Activated gamma-delta T cell treated with Interleukin-2 at 50 U/mL for 16 hours (primary cell): ENCODE results near the gene NKX2-1.

Source experiments
- DNase-seq: peaks from one replicate; pipeline ENCODE4 v3.0.0-alpha.2; 2020

NKX2-1 gene

DNA sequence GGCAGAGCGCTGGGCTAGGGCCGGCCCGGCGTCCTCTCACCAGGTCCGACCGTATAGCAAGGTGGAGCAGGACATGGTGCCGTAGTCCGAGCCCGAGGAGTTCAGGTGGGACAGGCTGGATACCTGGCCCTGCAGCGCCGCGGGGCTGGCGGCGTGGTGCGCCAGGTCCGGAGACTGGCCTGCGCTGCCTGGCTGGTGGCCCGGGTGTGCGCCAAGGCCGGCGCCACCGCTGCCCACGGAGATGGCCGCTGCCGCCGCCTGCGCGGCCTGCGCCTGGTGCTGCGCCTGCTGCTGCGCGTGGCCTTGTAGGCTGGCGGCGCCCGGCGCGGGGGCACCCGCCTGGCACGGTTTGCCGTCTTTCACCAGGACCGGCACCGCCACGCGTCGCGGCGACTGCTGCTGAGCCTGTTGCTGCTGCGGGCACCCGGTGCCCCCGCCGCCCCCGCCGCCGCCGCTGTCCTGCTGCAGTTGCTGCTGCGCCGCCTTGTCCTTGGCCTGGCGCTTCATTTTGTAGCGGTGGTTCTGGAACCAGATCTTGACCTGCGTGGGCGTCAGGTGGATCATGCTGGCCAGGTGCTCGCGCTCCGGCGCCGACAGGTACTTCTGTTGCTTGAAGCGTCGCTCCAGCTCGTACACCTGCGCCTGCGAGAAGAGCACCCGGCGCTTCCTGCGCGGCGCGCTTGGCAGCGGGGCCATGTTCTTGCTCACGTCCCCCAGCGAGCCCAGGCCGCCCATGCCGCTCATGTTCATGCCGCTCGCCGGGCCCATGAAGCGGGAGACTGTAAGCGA, 2.6 kb downstream of the NKX2-1 start:
- DNase-seq: no peak

DNA sequence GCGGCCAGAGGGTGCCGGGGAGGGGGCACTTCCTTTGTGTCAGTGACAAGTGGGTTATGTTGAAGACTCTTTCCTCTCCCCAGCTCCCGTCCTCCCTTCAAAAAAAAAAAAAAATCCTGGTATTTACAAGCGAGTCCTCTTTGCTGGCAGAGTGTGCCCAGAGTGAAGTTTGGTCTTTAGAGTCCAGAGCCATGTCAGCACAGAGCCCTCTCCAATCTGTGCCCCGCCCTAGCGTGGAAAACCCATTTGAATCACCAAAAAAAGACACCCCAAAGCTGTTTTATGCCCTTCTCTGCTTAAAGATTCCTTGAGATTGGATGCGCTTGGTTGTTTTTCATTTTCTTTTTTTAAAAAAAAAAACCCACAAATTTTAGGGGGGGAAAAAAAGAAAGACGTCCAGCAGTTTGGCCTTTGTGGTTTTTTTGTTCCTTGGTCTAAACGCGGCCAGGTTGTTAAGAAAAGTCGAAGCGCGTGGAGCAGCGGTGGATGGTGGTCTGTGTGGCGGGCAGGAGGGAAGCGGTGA, 3.3 kb downstream of the NKX2-1 start:
- DNase-seq: no peak

DNA sequence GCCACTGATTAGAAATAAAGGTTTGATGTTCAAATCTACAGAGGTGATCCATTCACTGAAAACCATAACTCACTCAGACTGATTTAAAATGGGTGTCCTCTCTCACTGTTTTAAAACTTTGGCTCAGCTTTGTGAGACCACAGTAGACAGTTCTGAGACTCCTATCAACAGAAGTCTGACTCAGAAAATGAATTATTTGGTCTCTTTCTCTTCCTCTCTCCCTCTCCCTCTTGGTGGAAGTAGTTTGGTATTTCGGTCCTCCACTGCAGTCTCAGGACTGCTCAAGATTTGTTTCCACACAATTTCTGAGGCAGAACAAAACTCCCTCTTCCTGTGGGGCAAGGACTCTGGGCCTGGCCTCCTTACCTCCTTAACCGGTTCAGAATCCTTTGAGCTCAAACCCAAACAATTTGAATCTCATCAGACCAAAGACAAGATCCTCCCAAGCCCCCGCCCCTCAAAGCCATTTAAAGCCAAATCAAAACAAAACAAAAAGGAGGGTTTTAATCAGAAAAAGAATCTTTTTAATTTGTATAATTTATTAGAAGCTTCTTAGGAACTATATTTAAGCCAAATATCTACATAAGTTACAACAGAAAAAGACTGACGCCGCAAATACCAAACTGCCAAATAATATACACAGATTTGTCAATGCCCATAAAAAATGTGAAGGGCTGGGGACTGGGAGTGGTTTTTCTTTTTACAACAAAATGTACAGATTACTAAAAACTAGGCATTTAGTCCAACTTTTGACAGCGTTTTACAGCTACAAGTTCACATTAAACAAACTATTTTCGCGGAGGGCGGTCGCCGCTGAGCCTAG, 3.9 kb downstream of the NKX2-1 start:
- no peak for DNase-seq

DNA sequence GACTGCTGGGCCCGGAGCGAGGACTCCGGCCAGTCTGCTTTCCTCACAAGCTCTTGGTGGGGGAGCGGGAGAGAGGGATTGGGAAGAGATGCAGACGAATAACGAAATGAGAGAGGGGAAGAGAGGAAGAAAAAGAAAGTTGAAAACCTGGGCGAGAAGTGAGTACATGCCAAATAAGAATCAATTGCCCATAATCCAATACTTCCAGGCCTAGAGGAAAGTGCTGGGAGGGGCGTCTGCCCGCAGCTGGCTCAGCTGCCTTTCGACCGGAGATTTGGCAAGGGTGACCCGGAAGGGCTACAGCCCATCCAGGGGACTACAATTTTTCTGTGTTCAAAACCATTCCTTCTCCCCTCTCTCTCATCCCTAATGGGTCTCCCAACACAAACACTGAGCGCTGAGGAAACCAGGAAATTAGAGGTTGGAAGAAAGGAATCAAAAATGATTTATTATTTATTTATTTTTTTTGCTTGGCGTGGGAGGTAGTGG, 4.9 kb downstream of the NKX2-1 start:
- DNase-seq: no peak

DNA sequence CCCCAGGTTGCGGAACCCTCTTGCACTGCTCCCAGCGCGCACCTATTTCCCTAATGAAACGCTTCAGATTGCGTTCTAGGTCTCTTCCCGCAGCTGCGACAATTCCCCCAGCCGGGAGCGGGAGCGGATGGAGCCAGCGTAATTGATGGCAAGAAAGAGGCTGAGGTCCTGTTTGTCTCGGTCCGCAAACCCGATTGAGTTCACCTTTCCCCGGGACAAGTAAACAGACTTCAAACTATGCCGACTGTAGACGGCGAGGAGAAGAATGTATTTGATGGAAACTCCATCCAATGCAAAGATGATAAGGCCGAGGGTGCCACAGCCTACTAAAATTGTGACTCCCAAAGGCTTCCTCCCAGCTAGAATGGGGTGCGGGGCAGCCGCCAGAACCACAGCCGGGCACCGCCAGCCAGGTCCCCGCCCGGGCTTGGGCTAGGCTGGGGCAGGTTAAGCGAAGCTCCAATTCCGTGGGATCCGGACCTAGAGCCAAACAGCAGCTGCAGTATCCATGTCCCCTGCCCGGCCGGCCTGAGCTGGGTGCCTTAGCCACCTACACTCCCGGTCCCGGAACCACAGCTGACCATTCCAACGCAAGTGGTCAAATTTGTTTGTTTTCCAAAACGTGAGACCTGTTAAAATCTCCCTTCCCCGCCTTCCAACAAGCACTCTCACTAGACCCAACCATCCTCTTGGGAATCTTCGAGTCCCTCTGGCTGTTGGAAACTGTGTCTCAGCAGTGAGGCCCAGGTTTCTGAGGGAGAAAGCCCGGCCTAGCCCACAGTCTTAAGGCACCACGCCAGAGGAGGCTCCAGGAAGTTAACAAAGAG, 5.5 kb downstream of the NKX2-1 start:
- no peak for DNase-seq

DNA sequence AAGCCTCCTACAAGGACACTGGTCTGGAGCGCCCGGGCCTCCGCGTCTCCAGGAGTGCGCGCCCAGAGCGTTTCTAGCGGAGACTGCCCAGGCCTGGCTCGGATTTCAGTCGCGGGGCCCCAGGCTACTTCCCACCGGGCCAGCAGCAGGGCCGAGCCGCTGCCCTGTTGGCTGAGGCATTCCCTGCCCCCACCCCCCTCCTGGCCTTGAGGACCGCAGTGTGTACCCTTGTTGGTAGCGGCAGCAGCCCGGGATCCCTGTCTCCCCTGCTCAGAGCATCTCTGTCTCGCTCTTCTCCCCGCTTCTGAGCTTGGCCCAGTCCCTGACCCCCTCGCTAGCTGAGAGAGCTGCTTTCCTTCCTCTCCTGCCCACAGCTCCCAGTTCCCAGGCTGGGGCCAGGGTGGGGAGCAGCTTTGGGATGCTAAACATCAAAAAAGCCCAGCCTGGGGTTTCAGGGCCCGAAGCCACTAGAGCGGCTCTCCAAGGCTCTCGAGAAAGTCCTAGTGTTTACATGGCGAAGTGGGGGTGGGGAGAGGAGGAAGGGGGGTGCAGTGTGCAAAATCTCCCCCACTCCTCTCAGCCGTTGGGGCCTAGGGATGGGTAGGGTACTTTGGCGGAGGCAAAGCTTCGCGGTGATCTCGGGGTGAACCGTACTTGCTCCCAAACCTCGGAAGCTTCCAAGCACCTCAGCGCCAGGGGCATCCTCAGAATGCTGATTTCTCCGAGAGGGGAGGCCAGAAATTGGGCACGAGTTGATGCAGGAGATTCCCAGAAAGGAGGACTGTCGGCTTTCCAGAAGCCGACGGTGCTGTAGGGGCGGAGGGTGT, 6.4 kb downstream of the NKX2-1 start:
- DNase-seq: no peak

DNA sequence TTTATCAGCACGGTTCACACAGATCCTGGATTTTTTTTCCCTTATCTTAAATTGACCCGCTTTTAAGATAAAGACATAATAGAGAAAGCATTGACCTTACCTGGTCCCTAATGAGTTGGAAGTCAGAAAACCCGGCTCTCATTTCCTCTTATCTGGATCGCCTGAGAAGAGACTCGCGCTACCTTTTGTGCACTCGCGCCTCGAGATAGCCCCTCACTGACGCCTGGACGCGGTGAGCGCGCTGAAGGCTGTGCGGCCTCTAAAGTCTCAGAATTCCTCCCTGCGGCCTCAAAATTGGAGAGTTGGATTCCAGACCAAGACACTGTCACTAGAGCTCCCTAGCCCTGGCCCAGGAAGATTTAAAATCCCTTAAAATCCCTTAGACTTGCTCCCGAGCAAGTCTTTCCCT, 7.0 kb downstream of the NKX2-1 start:
- no peak for DNase-seq

DNA sequence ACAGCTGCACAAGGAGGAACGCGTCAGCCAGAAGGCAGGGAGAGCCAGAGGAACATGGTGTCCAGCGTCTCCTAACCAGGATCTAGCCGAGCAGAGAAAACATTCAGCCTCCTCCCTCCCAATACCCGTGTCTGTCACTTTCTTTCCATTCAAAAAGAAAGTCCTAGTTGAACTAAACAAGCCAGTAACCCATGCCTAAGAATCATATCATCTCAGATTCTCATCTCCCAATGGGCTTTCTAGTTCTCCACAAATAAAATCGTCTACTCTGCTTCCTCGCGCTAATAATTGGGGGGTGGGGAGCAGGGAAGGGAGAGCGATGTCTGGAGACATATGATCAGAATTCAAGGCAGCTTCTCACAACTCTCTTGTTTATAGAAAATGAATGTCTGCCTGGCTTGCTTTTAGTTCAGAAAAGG, 7.4 kb downstream of the NKX2-1 start:
- no peak for DNase-seq

DNA sequence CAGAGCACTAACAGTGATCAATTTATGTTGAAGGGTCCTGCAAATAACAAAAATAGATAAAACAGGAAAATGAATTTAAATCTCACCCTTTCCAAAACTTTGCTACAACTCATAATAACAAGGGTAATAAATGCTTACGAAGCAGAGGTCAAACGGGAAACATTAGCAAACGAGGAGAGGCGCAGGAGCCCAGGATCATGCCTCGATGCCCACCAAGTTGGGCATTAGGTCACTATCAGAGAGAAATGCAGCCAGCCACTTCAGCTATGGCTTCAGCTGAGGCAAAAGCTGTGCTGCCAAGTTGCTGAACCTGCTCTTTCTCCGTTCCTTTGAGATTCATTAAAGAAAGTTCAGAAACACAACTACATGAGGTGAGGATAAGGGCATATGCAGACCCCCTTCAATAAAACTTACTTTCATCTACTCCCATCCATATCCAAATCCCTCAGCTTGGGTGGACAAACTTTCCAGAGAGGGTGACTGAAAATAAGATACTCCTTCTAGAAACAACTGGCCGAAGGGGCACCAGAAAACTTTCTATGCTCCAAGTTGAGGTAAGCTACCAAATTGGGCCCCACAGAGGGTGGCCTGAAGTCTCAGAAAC, 7.9 kb downstream of the NKX2-1 start:
- DNase-seq: no peak

DNA sequence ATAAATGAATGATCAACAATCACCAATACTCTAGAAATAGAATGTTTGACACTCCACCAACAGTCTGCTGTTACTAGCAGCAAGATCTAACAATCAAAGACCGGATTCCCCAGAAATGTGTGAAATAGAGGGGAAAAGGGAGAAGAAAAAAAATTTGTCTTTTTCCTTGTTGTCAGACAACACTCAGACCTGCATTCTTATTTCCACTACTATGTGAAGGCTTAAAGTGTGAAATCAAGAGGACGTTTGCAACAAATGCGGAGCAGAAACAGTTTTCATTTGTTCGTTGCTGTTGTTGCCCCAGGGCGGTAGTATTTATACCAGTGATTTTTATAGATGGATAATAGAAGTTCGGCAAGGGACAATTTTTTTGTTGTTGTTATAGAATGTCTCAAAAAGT, 9.2 kb downstream of the NKX2-1 start:
- DNase-seq: no peak

DNA sequence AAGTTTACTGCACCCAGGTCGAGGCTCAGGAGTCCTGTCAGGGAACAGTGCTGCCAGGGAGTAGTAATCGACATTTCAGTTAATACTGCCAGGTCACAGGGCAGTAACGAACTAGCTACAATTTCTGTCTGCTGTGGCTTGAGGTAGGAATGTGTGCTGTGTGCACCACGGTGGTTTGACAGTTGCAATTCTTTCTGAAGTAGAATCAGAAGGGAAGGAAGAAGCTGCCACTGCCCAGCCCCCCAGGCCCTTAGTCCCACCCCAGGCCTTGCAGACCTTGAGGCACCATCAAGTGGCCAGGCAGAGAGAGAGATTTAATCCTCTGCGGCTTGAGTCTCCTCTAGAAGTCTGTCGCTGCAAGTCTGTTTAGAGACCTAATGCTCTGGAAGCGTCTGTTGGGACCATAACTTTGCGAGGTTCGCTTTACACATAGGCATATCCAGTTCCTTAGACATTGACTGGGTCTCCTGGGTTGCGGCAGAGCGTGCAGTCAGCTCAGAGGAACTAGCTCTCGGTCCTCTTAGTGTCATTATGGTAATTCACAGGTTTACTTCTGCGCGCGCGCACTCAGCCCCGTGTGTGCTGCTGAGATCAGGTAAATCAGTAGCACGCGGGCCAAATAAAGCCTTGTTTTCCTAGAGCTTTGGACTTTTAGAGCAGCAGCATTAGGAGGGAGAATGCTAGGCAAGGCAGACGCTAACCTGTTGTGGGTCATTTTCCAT, 9.8 kb downstream of the NKX2-1 start:
- no peak for DNase-seq

DNA sequence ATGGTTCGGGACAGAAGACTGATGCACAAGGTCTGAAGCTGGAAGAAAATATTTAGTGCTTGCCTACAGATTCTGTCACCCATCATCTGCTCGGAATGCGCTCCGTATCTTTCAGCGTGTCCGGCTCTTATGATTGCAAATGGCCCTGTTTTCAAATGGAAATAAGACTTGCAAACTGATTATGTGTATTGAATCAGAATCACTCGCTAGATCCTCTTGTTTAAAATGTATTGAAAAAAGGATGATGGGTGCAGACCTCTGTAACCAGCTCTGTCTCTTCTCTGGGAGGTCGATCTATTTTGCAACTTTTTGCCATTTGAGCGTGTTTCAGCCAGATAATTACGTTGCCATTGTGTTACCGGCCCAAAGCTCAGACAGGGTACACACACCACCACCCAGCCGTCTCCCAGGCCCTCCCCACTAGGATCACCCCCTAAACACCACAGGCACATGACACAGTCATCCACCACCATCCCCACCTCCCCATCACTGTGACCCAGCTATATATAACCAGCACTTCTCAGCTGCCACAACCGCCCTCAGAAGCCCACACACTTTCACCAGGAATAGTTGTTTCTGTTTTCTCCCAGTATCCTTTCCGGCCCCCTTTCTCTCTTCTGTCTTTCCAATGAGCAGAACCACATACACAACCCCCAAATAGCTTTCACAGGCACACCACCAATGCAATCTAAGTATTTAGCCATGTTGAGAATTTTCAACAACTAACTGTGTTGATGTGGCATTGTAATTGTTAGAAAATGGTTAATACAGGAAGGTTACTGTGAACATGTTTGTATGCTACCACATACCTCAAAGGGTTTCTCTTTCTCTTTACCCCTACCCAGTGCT, 10.7 kb downstream of the NKX2-1 start:
- no peak for DNase-seq

DNA sequence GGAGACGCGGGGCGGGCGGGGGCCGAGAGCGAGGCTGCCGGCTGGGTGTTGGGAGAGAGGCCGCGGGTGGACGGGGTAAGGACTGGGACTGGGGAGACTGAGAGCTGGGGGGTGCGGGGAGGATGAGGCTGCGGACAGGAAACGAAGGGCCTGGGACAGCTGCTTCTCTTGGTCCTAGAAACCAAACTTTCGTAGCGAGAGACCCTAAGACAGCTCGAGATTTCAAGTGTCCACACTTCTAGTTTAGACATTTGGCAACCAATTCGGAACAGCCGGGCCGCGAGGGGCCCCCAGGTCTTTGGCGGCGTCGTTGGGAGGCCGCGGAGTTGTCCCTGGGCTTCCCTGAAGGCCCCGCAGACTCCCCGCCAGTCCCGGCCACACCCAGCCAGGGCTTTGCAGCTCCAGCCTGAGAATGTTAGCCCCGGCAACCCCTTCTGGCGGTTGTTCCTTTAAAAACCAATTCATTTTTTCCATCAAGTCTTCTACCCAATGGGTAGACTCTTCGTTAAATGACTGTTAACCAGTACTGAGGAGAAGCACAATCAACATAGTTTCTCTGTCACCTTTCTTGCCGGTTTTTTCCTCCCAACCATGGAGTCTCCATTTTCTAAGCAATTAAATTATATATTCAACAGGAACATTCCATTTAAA, 11.5 kb downstream of the NKX2-1 start:
- DNase-seq: no peak

DNA sequence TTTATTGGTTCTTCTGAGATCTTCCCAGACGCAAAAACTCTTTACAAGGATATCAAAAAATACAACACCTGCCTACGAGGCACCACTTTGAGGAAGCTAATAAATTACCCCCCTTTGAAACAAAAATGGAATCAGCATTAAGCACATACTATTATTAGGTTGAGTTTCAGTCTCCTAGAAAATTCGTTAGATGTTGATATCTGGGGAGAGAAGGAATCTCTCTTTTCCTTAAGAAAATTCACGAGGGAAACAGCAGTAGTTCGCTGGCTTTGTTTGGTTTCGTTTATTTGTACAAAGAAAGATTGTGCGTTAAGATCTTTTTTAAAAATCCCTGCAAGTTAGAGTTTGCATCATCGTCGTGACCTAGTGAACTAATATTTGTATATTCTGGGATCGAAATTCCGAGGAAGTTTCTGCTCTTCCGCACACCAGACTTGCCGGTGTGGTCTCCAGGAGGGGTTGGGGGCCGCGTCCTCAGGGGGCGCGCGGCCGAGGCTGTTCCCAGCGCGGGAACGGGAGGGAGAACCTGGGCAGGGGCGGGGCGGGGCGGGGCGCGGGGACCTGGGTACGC, 12.1 kb downstream of the NKX2-1 start:
- no peak for DNase-seq

DNA sequence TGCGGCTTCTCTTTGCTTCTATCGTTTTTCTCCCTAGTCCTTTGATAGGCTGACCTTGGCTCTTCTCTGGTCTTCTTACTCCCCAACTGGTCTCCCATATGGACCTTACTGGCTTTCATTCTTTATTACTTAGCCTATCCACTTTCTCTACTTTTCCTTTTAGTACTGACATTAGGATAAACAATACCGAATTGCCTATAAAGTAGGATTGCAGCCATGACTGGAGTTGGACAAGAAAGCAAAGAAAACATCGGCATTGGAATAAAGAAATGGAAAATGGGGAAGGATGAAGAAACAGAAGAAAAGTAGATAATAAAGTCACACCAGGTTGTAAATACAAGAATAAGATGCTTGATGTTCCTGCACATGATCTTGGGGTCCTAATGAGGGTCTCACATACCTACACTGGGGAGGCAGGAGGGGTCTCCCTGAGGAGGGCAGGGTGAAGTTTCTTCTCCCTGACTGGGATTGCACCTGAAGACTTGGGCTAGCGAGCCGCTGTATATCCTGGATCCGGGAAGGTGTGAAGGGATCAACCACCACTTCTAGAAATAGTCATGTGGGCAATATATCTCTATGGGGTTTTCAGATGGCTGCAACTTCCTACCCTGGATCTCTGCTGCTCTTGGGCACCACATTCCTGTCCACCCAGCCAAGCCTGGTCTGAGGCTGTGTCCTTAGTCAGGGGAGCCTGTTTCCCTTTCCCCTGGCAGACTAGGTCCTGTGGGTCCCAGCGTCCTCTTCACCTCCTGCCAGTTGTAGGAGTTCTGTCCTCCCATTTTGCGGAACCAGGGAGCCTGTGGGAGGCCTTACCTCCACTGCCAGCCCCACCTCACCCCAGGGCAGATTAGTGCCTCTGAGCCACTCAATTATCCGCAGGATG, 13.1 kb downstream of the NKX2-1 start:
- DNase-seq: no peak

DNA sequence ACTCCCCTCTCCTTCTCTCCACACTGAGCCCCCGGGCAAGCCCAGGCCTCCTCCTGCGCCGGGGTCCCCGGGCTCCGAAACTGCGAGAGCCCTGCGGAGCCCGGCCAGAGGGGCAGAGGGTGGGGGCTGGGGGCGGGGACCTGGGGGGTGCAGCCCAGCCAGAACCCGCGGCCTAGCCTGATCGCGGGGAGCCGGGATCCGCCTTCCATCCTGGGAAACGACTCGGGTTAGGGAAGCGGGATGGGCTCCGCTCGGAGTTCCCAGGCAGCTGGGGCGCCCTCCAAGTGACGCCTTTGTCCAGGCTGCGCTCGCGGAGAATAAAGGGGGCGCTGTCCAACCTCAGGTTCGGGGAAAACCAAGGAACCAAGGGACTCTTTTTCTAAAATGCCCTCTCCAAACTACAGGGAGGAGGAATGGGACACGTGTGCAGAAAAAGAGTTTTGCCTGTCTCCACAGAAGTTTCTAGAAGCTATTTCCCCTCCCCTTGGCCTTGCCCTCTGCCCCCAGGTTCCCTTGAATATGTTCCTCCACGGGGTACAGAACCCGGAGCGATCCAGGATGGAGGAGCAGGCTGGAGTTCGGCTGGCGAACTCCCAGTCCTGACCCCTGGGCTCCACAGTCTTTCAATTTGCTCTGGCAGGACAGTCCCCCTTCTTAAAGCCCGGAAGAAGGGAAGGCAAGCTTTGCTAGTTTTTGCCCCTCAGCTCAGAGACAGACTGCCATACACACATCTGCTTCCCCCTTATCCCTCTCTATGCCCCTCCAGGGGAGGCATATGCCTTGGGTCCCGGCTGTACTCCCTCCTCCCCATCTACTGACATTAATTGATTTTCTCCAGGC, 13.9 kb downstream of the NKX2-1 start:
- no peak for DNase-seq
